Ascending aorta (tissue), 2 donors: ENCODE results near the gene CSF2RB. TPM values are rescaled to one million over a fixed set of nuclear protein-coding genes. Genes with fewer than 3 reads are reported as not detected.

Experiments
- DNase-seq, 2 donors: peaks; one replicate each; pipeline ENCODE4 v3.0.0-alpha.2; 2019; ENCODE audit warnings: low spot score in 2 of 2
- H3K27ac ChIP-seq, 2 donors: fragments of 200-600 bp; sonication (generic); one replicate each; pipeline ENCODE4 v1.5.1; 2016 to 2017; ENCODE audit warnings: mild to moderate bottlenecking in 1 of 2
- H3K27me3 ChIP-seq: fragments of 200-600 bp; sonication (generic); one replicate; pipeline ENCODE4 v1.5.1; 2017
- H3K36me3 ChIP-seq, 2 donors: fragments of 200-600 bp; sonication (generic); one replicate each; pipeline ENCODE4 v1.5.1; 2016
- H3K4me1 ChIP-seq, 2 donors: fragments of 200-600 bp; sonication (generic); one replicate each; pipeline ENCODE4 v1.5.1; 2016 to 2017; ENCODE audit warnings: mild to moderate bottlenecking in 1 of 2
- H3K4me3 ChIP-seq, 2 donors: fragments of 200-600 bp; sonication (generic); one replicate each; pipeline ENCODE4 v1.5.1; 2016 to 2017; ENCODE audit warnings: mild to moderate bottlenecking in 1 of 2
- H3K9me3 ChIP-seq, 2 donors: fragments of 200-600 bp; sonication (generic); one replicate each; pipeline ENCODE4 v1.5.1; 2016
- intact Hi-C: fragments of 100-400 bp; cut with DNase I; formaldehyde crosslinking; loops from one replicate; pipeline ENCODE4 v1.15.1; 2023
- total RNA-seq: library from RNA; depleted of rRNA; stranded (reverse); fragments of >200 nt; gene quantifications from one replicate; pipeline ENCODE4 v1.1.0, GENCODE V29; 2016
- TF ChIP-seq, protein P1 (sequence below), 3 experiments: fragments of 200-600 bp in 2 of 3; fragments of 450-650 bp in 1 of 3; sonication (generic) in 2 of 3; IDR thresholded peaks; one replicate each; pipeline ENCODE4 v1.5.1; 2016 to 2019; ENCODE audit warnings: antibody characterized with exemption in 3 of 3, mild to moderate bottlenecking in 1 of 3, moderate library complexity in 1 of 3

Gene CSF2RB
- total RNA-seq, 1 donor from 2014 or later: 6.0 TPM

DNA sequence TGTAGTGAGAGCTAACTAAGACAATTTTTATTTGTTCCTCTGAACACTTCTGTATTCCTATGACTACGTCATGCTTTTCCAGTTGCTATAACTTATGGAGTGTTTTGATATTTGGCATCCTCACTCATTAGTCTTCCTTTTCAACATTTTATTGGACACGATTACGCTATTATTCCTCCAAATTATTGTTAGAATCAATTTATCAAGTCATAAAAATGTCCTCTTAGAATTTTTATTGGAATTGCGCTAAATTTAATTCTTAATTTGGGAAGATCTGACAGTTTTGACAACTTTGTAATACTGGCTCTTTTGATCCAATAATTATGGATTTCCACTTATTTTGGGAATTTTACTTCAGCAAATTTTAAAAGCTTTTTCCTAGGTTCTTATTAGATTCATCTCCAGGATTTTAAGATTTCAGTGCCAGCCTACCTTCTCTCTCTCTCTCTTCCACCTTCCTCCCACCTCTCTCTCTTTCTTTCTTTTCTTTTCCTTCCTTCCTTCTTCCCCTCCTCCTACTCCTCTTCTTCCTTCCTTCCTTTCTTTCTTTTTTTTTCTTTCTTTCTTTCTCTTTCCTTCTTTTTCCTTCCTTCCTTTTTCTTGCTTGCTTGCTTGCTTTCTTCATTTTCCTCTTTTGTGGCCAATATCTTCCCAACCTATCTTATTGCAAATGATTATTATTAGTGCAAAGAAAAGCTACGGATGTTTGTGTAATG is 55.0 kb downstream of the CSF2RB start:
- Histone ChIP-seq H3K4me1 (no peaks in the 10 kb centered on the region), H3K27ac (no peak overlapping the region), H3K9me3 (no peaks in the 10 kb centered on the region), H3K36me3 (no peaks in the 10 kb centered on the region), H3K4me3 (no peak overlapping the region), H3K27me3 (no peaks in the 10 kb centered on the region)
- TF ChIP-seq, protein P1, sequence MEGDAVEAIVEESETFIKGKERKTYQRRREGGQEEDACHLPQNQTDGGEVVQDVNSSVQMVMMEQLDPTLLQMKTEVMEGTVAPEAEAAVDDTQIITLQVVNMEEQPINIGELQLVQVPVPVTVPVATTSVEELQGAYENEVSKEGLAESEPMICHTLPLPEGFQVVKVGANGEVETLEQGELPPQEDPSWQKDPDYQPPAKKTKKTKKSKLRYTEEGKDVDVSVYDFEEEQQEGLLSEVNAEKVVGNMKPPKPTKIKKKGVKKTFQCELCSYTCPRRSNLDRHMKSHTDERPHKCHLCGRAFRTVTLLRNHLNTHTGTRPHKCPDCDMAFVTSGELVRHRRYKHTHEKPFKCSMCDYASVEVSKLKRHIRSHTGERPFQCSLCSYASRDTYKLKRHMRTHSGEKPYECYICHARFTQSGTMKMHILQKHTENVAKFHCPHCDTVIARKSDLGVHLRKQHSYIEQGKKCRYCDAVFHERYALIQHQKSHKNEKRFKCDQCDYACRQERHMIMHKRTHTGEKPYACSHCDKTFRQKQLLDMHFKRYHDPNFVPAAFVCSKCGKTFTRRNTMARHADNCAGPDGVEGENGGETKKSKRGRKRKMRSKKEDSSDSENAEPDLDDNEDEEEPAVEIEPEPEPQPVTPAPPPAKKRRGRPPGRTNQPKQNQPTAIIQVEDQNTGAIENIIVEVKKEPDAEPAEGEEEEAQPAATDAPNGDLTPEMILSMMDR (IDR thresholded peaks at IDR 0.05): no peak
- no peak for DNase-seq
- intact Hi-C loops: loop anchor here (10.0 kb wide), 1 partner anchor 94 kb away; no protein-coding TSS in a partner anchor

DNA sequence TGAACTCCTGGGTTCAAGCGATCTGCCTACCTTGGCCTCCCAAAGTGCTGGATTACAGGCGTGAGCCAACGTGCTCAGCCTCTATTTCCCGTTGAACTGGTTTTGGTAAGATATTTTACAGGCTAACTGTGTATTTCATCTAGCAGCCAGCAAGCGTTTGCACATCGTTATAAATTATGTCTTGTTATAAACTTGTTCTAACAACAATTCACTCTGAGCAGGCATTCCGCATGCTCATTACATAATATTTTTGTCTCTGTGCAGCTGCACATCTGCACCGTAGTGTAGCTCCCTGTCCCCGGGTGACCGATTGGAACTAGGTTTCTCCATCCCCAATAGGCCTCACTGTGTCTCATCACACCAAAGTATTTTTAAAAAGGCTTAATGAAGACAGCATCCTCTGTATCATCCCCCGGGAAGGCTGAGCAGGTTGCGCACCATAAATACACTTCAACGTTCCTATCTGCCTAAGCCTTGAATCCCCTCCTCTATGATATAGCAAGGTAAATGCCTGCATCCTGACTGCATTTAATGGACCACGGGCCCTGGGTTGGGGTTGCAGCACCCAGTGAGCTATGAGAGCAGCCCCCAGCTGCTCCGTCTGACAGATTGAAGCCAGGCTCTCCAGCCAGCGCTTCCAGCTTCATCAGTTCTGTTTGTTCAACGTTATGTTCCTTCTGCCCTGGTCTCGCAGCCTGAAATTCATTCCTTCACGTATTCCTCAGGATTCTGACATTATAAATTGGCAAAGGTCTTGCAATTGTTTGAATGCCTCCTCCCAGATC is 58.1 kb downstream of the CSF2RB start:
- intact Hi-C loops: no loop called here
- H3K27ac ChIP-seq: no peak overlapping the region

GRCh38 chr22:36976606-36977005 is 63.2 kb downstream of the CSF2RB start:
- DNase-seq: no peak
- intact Hi-C loops: loop anchor here (5.0 kb wide), 1 partner anchor 429 kb away; no protein-coding TSS in a partner anchor
- no peaks in the 10 kb centered on the region for H3K9me3 ChIP-seq

More for the DNA sequence above, 58.1 kb downstream of the CSF2RB start:
- Histone ChIP-seq H3K4me3 (no peak overlapping the region), H3K27me3 (no peaks in the 10 kb centered on the region), H3K4me1 (no peaks in the 10 kb centered on the region), H3K36me3 (no peaks in the 10 kb centered on the region), H3K9me3 (no peaks in the 10 kb centered on the region)
- TF ChIP-seq, protein P1 (IDR thresholded peaks at IDR 0.05): no peak
- no peak for DNase-seq

DNA sequence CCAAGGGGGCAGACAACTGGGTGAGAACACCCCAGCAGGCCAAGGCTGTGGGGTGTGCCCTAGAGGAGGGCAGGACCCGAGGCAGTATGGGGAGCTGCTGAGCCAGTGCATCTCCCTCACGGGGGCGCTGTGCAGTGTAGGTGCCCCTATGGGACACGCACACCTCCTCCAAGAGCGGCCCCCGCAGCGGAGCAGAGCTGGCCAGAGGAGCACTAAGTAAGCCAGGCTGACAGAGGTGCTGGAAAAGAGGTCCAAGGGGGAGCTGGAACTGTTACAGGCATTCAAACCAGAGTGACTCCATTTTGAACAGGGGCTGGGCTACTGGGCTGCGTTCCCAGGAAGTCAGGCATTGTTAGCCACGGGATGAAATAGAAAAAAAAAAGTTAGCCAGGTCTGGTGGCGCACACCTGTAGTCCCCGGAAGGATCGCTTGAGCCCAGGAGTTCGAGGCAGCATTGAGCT is 64.0 kb downstream of the CSF2RB start:
- Histone ChIP-seq H3K36me3 (no peaks in the 10 kb centered on the region), H3K4me3 (peak overlapping the region; percentile 52 to 64), H3K27ac (no peak overlapping the region), H3K27me3 (no peaks in the 10 kb centered on the region), H3K9me3 (no peaks in the 10 kb centered on the region), H3K4me1 (no peaks in the 10 kb centered on the region)
- DNase-seq: peak in 1 of 2 donors; percentile 73
- intact Hi-C loops: loop anchor here (5.0 kb wide), 1 partner anchor 430 kb away; no protein-coding TSS in a partner anchor
- TF ChIP-seq, protein P1 (IDR thresholded peaks at IDR 0.05): peak in 2 of 3 experiments; percentile 15 to 32

More at GRCh38 chr22:36976606-36977005, 63.2 kb downstream of the CSF2RB start:
- Histone ChIP-seq H3K4me1 (no peaks in the 10 kb centered on the region), H3K27ac (no peak overlapping the region), H3K36me3 (no peaks in the 10 kb centered on the region), H3K27me3 (no peaks in the 10 kb centered on the region), H3K4me3 (no peak overlapping the region)
- TF ChIP-seq, protein P1 (IDR thresholded peaks at IDR 0.05): no peak

GRCh38 chr22:36977947-36978660 is 64.7 kb downstream of the CSF2RB start:
- Histone ChIP-seq H3K27me3 (no peaks in the 10 kb centered on the region), H3K27ac (no peak overlapping the region), H3K36me3 (no peaks in the 10 kb centered on the region), H3K4me1 (no peaks in the 10 kb centered on the region), H3K4me3 (peak overlapping the region; percentile 52 to 64), H3K9me3 (no peaks in the 10 kb centered on the region)
- TF ChIP-seq, protein P1 (IDR thresholded peaks at IDR 0.05): peak; percentile 92 to 94 (median 94)
- peak; percentile 48 to 93 for DNase-seq
- intact Hi-C loops: loop anchor here (1.0 to 5.0 kb wide), 5 partner anchors 41 to 431 kb away; partner anchors contain the start of genes MPST and TST
